Transverse colon (tissue), 4 donors: Measurements from ENCODE around the gene NTF3. TPM values are rescaled to one million over a fixed set of nuclear protein-coding genes. Genes with fewer than 3 reads are reported as not detected.

Experiments used
- DNase-seq: peaks from one replicate; pipeline ENCODE4 v3.0.0-alpha.2; 2019
- H3K27ac ChIP-seq, 4 donors: fragments of 200-600 bp; sonication (generic); 2 replicates each; pipeline ENCODE4 v1.5.1; 2016 to 2018; ENCODE audit warnings: inconsistent platforms in 4 of 4
- H3K27me3 ChIP-seq: fragments of 200-600 bp; sonication (generic); 2 replicates; pipeline ENCODE4 v1.5.1; 2017; ENCODE audit warnings: inconsistent platforms
- H3K36me3 ChIP-seq, 4 donors: fragments of 200-600 bp; sonication (generic); 2 replicates each; pipeline ENCODE4 v1.5.1; 2017 to 2019; ENCODE audit warnings: inconsistent platforms in 4 of 4
- H3K4me1 ChIP-seq, 4 donors: fragments of 200-600 bp; sonication (generic); 2 replicates each; pipeline ENCODE4 v1.5.1; 2017 to 2020; ENCODE audit warnings: inconsistent platforms in 4 of 4
- H3K4me3 ChIP-seq, 4 donors: fragments of 200-600 bp; sonication (generic); 1 replicate in 1 of 4; 2 replicates in 3 of 4; pipeline versions ENCODE4 v1.5.1 to v1.6.1; 2017 to 2019; ENCODE audit warnings: inconsistent platforms in 4 of 4
- H3K9me3 ChIP-seq, 2 donors: fragments of 200-600 bp; sonication (generic); 2 replicates each; pipeline ENCODE4 v1.5.1; 2017 to 2019; ENCODE audit warnings: inconsistent platforms in 2 of 2
- CTCF ChIP-seq, 5 experiments: fragments of 200-600 bp in 3 of 5; fragments of 450-650 bp in 2 of 5; sonication (generic) in 3 of 5; IDR thresholded peaks; 1 replicate in 2 of 5; 2 replicates in 3 of 5; pipeline ENCODE4 v1.5.1; 2016 to 2017; ENCODE audit warnings: antibody characterized with exemption in 5 of 5, inconsistent platforms in 3 of 5, mild to moderate bottlenecking in 2 of 5, moderate library complexity in 1 of 5
- EP300 ChIP-seq: sonication (generic); formaldehyde crosslinking; IDR thresholded peaks from one replicate; pipeline ENCODE4 v1.6.1; 2017; ENCODE audit warnings: antibody characterized with exemption, low read depth
- POLR2A ChIP-seq: fragments of 450-650 bp; IDR thresholded peaks from one replicate; pipeline ENCODE4 v1.6.1; 2016; ENCODE audit warnings: antibody characterized with exemption, mild to moderate bottlenecking, moderate library complexity
- POLR2AphosphoS5 ChIP-seq, 3 donors: sonication (generic); formaldehyde crosslinking; IDR thresholded peaks; one replicate each; pipeline ENCODE4 v1.6.1; 2016; ENCODE audit warnings: antibody characterized with exemption in 3 of 3
- WGBS, 2 donors: methylation state at CpG; one replicate each; pipeline ENCODE4 v1.1.5; 2018; ENCODE audit warnings: low coverage in 1 of 2; 5-methylcytosine and 5-hydroxymethylcytosine counted together
- in situ Hi-C, 4 donors: fragments of 200-750 bp; cut with MboI; loops; one replicate each; pipeline versions ENCODE4 v1.15.0 to v1.15.1; 2017; ENCODE audit warnings: low sequenced_read_pairs in 3 of 4, low pct_ligation_motif_present in 1 of 4, low pct_unique_long_range_greater_than_20kb in 1 of 4
- intact Hi-C: fragments of 100-400 bp; cut with DNase I; formaldehyde crosslinking; loops from one replicate; pipeline ENCODE4 v1.15.1; 2023; ENCODE audit warnings: low total_unique reads
- total RNA-seq, 4 donors: library from RNA; depleted of rRNA; stranded (reverse); fragments of >200 nt; gene quantifications; one replicate each; pipeline ENCODE4 v1.1.0, GENCODE V29; 2016

Gene NTF3
- total RNA-seq, 4 donors from 2014 or later = 0.68 TPM; not detected in 3

DNA sequence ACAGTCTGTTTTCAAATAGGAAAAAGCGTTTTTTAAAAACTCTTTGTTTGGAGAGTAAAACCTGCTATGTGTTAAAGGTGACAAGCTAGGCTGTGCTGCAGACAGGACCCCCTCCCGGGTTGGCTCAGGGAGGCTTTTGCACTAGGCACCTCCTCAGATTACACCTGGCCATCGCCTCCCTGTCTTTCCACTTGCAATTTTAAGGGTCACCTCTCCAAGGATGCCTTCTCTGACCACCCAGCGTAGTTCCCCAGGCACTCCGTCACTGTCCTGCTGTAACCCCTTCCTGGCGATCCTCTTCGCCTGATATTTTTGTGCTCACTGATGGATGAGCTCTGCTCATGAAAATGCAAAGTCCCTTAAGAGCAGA is 80.7 kb downstream of the NTF3 start:
- TF ChIP-seq POLR2AphosphoS5 (IDR thresholded peaks at IDR 0.05) (no peak), POLR2A (no peak), CTCF (IDR thresholded peaks at IDR 0.05) (no peak), EP300 (no peak)
- H3K27me3 ChIP-seq = no peaks in the 10 kb centered on the region
- H3K4me3 ChIP-seq = no peak overlapping the region
- no peak for DNase-seq
- H3K4me1 ChIP-seq = peaks cover 0 to 11% (median 3%) of the 10 kb centered on the region in 4 donors
- H3K36me3 ChIP-seq = no peaks in the 10 kb centered on the region
- no peaks in the 10 kb centered on the region for H3K9me3 ChIP-seq
- no peak overlapping the region for H3K27ac ChIP-seq
- 73 to 78% methylated on average over 5 to 7 of the region's 7 CpGs for WGBS, 2 donors
- in situ Hi-C loops (no loop called here), intact Hi-C loops (no loop called here)

DNA sequence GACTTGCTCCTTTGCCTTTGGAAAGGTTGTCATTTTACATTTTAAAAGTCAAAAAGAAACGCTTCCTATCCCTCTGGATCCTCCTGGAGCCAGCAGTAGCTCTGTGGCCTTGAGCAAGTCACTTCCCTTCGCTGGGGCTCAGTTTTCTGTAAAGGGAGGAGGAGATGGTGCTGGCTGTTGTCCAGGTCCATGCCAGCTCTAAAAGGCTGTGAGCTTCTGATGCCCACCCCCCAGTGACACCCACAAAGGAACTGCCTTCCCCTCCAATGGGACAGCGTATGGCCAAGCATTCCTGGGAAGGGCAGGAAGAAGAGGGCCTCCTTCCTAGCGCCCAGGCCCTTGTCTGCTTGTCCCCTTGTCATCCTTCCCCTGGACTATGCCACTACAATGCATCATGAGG is 81.5 kb downstream of the NTF3 start:
- intact Hi-C loops (no loop called here), in situ Hi-C loops (no loop called here)
- H3K27ac ChIP-seq = no peak overlapping the region
- TF ChIP-seq POLR2AphosphoS5 (IDR thresholded peaks at IDR 0.05) = no peak
- TF ChIP-seq POLR2A = no peak
- TF ChIP-seq EP300 = no peak
- TF ChIP-seq CTCF (IDR thresholded peaks at IDR 0.05) = no peak
- H3K27me3 ChIP-seq = no peaks in the 10 kb centered on the region
- WGBS, 2 donors = 64 to 98% methylated on average over 2 to 4 of the region's 4 CpGs
- peaks cover 0 to 11% (median 3%) of the 10 kb centered on the region in 4 donors for H3K4me1 ChIP-seq
- no peak for DNase-seq
- H3K9me3 ChIP-seq = no peaks in the 10 kb centered on the region
- H3K36me3 ChIP-seq = no peaks in the 10 kb centered on the region
- H3K4me3 ChIP-seq = no peak overlapping the region

GRCh38 chr12:5514016-5514415 is 82.1 kb downstream of the NTF3 start:
- WGBS, 2 donors = 75% methylated on average over 6 of the region's 6 CpGs; no CpG with 5 or more reads in 1 of the 2 donors
- no peak overlapping the region for H3K4me3 ChIP-seq
- no peak for DNase-seq
- in situ Hi-C loops (no loop called here), intact Hi-C loops (no loop called here)
- no peaks in the 10 kb centered on the region for H3K36me3 ChIP-seq
- H3K4me1 ChIP-seq = peaks cover 0 to 11% (median 3%) of the 10 kb centered on the region in 4 donors
- H3K9me3 ChIP-seq = no peaks in the 10 kb centered on the region
- H3K27me3 ChIP-seq = no peaks in the 10 kb centered on the region
- no peak overlapping the region for H3K27ac ChIP-seq
- TF ChIP-seq EP300 (no peak), POLR2AphosphoS5 (IDR thresholded peaks at IDR 0.05) (no peak), CTCF (IDR thresholded peaks at IDR 0.05) (no peak), POLR2A (no peak)

DNA sequence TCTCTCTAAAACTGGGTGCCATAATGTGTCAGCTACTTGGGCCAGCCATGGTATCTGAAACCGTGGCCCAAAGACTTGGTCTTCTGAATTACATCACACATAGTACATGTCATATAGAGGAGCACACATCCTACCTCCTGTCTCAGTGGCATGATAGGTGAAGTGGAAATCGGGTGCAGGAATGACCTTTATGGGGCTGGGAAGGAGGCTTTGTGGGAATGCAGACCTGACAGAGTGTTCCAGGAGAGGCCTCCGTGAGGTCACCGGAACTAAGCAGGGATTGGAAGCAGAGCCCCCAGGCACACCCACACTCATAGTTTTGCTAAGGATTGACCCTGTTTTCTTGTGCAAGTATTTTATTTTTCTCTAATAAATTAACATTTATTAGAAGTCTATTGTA is 82.6 kb downstream of the NTF3 start:
- DNase-seq = no peak
- Histone ChIP-seq H3K27ac (no peak overlapping the region), H3K27me3 (no peaks in the 10 kb centered on the region), H3K9me3 (no peaks in the 10 kb centered on the region), H3K36me3 (no peaks in the 10 kb centered on the region), H3K4me1 (peaks cover 0 to 11% (median 3%) of the 10 kb centered on the region in 4 donors), H3K4me3 (no peak overlapping the region)
- intact Hi-C loops (no loop called here), in situ Hi-C loops (no loop called here)
- WGBS, 2 donors = 90 to 100% methylated on average over 1 to 4 of the region's 4 CpGs
- TF ChIP-seq CTCF (IDR thresholded peaks at IDR 0.05) (no peak), POLR2A (no peak), EP300 (no peak), POLR2AphosphoS5 (IDR thresholded peaks at IDR 0.05) (no peak)
